ENCODE data around the gene TECPR1. TPM values are rescaled to one million over a fixed set of nuclear protein-coding genes. Genes with fewer than 3 reads are reported as not detected.

TECPR1 gene
- total RNA-seq, 1 donor = 24.5 TPM

DNA sequence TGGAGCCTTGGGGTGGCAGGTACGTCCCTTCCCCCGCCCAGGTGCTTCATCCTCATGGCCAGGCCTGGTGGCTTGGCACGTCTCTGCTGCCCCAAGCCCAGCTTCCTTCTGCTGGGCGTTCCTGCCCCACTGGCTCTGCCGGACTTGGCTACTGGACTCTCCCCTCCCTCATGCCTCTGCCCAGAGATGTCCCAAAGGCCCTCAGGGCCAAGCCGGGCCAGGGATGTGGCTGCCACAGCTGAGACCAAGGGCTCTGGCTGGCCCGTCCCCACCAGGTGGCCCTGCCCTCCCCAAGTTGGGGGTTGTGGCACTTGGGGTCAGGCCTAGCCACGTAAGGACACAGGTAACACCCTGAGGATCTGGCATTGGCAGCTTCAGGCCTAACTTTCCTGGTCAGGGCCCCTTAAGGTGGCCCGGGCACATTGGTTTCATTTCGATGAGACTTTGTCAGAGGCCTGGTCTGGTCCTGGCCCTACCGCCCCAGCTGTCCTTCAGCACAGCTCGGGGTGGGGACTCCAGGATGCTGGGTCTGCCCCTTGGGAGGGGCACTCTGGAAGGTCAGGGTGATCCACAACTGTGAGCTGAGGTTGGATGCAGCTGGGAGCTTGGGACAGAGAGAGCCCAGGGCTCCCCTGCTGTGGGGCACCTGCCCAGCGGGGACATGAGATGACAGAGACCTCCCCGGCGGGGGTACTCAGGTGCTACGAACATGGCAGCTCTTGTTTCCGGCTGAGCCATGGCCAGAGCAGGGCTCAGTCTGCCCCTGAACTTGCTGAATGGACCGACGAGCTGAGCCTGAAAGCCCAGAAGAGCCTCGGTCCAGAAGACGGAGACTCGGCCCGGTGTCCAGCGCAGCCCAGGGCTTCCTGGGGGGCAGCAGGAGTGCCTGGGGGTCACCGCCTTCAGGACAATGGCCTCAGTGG, 37.9 kb downstream of the TECPR1 start:
- no peak for DNase-seq (ENCODE audit: low read depth in 2 of 3, low spot score in 2 of 3)

DNA sequence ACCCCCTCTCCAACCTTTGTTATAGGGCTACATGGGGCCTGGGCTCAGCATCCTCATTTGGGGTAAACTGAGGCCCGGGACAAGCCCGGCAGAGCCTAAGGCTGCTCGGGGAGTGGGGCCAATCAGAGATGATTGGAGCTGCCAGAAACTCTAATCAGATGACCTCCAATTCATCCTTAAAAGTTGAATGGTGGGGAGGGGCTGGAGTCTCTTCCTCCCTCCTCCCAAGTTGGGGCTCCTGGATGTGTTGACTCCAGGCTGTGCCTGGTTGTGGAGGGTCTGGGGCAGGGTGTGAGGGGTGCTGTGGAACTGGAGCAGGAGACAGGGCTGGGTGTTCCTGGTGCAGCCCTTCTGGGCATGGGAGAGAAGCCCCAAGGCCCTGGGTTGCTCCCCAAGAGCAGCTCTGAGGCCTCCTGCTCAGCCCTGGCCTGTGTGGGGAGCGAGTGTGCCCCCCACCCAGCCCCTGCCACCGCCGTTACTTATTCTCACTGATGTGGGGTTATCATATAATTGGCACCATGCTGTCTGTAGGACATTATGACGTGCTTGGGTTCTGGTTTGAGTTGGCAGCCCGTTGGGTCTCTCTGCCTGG, 38.6 kb downstream of the TECPR1 start:
- DNase-seq (ENCODE audit: low read depth in 2 of 3, low spot score in 2 of 3) = no peak

DNA sequence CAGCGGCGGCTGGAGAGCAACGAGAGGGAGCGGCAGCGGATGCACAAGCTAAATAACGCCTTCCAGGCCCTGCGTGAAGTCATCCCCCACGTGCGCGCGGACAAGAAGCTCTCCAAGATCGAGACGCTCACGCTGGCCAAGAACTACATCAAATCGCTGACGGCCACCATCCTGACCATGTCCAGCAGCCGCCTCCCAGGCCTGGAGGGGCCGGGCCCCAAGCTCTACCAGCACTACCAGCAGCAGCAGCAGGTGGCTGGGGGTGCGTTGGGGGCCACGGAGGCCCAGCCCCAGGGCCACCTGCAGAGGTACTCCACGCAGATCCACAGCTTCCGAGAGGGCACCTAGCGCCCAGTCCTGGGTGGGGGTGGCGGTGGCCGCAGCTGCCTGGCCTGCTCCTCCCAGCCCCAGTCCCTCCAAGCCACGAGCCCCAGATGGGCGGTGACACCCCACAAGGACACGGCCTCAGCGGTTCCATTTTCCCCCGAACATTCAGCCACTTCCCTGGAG, 39.4 kb downstream of the TECPR1 start:
- DNase-seq (ENCODE audit: low read depth in 2 of 3, low spot score in 2 of 3) = no peak

DNA sequence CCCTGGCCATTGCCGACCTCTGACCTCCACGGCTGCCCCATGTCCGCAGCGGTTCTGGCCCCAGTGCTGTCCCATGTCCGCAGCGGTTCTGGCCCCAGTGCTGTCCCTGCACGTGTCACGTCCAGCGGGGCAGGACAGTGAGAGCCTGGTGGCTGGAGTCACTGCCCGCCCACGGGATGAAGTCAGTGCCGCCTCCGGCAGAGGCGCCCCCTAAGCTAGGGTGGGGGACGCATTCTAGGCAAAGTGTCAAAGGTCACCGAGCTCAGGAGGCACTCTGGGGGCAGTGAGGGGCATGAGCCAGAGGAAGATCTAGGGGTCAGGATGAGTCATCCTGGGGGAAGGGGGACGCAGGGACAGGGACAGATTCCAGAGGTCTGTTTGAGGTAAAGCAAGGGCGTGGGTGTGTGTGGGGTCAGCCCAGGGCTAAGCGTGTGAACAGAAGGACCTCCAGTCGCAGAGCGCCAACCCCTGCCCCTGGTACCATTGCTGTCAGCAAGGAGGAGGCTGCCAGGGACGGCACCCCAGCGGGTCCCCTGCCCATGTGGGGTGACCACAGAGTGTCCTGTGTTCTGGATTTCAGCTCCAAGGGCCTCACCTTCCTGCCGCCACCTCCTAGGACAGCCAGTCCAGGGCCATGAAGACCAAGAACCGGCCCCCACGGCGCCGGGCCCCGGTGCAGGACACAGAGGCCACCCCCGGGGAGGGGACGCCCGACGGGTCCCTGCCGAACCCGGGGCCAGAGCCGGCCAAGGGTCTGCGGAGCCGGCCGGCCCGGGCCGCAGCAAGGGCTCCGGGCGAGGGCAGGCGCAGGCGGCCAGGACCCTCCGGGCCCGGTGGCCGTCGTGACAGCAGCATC, 40.1 kb downstream of the TECPR1 start:
- no peak for DNase-seq (ENCODE audit: low read depth in 2 of 3, low spot score in 2 of 3)

DNA sequence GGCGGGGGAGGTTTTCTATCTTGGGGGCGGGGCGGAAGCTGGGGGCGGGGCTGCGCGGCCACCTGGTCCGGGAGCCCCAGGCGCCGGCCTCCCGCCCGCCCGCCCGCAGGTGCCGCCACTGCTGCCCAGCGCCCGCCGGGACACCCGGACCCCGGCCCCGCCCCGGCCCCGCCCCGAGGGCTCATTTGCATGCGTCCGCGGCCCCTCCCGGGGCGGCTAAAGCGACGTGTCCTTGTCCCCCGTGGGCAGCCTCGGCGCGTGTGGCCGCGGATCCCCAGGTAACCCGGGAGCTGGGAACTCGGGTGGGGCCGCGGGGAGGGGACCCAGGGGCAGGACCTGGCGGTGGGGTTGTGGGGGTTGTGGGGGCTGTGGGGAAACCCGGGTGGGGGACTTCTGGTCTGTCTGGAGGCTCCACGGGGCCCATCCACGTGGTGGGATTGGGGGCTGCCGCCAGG, 40.8 kb downstream of the TECPR1 start, which contains the start of gene BHLHA15:
Gene BHLHA15, plus strand, starts transcription at position 219 of the 455 bp plus-strand sequence. CDS start 871 bp downstream, outside the sequence.
- DNase-seq (ENCODE audit: low read depth in 2 of 3, low spot score in 2 of 3) = no peak

DNA sequence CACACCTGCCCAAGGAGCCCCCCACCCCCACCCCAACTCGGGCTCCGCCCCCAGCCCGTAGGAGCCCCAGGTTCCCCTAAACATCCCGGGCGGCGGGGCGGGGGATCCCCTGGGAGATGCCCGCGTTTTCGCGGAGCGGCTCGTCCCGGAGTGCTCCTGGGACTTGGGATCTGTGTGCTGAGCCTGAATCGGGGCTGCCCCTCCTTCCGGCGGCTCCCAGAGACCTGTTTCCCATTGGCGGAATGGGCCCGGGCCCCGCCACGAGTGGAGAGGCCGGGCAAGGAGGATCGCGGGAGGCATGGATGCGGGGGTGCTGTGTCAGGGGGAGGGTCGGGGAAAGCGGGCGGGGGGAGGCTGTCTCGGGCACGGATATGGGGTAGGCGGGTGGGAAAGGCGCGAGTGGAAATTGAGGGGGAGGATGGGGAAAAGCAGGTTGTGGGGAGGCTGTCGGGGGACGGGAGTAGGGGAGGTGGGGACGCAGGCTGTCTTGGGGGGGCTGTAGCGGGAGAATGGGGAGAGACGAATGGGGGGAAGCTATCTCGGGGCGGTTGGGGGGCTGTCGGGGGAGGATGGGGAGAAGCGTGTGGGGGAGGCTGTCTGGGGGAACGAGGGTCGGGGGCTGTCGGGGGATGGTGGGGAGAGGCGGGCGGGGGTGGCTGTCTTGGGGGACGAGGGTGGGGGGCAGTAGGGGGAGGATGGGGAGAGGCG, 41.4 kb downstream of the TECPR1 start:
- DNase-seq (ENCODE audit: low read depth in 2 of 3, low spot score in 2 of 3) = no peak

DNA sequence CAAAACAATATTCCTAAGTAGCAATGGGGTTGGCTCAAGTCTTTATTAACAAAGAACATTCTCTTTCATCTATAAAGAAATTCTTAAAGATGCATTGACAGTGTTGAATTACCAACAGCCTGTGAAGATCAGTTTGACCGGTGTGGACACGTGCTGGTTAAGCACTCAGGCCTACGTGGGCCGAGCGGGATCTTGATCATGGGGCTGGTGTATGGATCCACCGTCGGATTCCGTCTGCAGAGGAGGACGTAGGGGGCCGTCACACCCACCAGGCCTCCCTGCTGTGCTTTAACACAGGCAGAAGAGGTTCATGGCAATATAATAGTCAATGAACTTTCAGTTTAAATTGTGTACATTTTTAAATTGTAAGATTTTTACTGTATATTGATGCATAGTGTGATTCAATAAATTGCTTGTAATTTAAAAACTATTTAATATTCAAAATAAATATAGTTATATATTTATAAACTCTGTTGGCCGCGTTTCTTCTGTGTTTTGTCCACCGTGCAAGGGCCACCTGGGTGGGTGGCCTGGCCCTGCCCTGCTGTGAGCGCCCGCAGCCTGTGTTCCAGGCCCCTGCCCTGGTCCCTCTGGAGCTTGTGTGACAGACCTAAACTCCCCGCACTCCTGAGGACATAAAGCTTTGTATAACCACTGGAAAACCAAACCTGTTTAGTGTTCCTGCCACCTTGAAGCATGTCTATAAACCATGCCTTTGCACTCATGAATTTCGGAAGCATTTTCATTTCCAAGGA, 42.7 kb downstream of the TECPR1 start:
- no peak for DNase-seq (ENCODE audit: low read depth in 2 of 3, low spot score in 2 of 3)

DNA sequence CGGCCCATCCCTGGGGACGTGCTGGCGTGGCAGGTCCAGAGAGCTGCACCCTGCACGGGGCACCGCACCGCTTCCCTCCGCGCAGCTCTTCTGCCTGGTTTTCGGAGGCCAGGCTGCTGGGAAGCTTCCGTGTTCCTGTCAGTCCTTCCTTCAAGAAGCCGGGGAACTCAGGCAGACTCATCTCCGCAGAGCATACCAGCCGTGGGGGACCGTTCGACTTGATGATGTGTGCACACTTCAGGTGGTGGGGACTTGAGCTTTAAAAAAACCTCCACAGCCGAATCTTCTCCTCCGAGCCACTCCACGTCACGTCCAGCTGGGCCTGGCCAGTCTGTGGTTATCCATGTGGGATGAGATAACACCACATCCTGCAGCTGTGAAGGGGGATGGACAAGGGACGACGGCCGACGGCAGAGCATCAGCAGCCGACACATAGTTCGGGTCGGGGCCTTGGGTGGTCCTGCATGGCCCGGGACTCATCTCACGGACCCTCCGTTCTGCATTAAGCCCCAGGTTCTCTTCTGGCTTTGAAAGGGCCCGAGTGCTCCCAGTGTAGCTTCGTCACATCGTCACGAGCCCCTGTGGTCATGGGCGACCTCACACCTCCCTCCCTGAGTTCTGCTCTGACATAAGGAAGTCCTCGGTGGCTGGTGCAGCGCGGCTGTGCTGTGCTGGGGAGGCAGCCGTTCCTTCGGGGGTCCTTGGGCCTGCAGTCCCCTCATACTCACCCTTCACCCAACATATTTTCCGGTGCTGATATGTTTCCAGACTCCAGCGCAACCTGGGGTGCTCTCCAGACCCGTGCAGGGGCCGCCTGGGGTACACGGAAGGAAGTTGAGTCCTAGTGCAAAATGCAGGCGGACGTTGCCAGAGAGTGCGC, 45.3 kb downstream of the TECPR1 start:
- DNase-seq (ENCODE audit: low read depth in 2 of 3, low spot score in 2 of 3) = no peak

DNA sequence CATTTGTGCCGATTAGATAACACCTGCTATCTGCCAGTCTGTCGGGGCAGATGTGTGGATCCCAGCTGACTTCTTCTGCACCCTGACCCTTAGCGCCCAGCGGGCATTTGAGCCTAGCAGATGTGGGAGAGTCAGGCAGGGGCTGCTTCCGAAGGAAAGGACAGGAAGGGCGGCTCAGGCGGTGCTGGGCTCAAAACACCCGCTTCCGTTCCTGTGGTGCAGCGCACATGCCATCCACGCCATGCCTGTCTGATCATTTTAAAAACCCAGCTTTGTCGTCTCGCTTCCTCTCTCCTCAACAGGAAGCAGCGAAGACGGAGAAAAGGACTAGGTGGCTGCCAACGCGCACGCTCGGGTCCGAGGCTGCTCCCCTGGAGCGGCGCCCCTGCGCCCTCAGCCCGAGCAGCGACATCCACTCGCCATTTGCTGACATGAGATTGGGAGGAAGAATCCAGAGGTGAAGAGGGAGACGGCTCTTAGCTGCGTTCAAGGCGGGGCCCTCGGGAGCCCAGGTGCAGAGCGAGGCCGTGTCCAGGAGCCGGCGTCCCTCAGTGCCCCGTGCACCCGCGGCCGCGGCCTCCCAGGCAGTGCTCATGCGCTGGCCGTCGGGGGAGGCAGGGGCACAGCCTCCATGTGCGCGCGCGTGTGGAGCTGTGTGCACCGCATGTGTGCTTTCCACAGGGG, 46.7 kb downstream of the TECPR1 start:
- no peak for DNase-seq (ENCODE audit: low read depth in 2 of 3, low spot score in 2 of 3)

DNA sequence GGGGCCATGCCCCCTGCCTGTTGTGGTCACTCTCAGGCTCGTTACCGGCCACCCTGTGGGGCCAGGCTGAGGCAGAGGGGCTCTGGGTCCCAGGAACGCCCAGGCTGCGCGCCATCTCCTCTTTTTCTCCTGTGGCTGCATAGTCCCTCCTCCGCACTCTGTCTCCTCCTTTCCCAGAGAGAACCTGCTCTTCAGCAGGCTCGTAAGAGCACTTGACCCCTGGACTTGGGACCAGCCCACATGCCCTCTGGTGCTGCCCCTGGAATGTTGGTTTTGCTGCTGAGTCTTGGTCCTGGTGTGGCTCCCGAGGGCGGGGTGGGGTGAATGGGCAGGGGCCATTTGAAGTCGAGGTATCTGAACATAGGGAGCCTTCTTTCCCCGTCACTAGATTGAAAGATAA, 47.4 kb downstream of the TECPR1 start:
- DNase-seq (ENCODE audit: low read depth in 2 of 3, low spot score in 2 of 3) = no peak

DNA sequence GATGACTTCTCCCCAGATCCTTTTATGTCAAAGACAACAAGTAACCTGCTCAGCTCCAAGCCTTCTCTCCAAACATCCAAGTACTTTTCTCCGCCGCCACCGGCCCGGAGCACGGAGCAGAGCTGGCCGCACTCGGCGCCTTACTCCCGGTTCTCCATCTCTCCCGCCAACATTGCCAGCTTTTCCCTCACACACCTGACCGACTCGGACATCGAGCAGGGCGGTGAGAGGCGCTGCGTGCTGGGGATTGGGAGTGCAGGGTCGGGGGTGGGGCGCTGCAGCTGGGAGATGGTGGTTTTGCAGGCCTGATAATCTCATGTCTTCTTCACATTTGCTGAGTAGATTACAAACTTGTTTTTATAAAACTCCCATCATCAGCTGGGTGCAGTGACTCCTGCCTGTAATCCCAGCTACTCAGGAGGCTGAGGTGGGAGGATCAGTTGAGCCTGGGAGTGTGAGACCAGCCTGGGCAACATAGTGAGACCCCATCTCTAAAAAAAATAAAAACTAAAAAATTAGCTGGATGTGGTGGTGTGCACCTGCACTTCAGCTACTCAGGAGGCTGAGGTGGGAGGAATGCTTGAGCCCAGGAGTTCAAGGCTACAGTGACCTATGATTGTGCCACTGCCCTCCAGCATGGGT, 47.9 kb downstream of the TECPR1 start:
- DNase-seq (ENCODE audit: low read depth in 2 of 3, low spot score in 2 of 3) = no peak

DNA sequence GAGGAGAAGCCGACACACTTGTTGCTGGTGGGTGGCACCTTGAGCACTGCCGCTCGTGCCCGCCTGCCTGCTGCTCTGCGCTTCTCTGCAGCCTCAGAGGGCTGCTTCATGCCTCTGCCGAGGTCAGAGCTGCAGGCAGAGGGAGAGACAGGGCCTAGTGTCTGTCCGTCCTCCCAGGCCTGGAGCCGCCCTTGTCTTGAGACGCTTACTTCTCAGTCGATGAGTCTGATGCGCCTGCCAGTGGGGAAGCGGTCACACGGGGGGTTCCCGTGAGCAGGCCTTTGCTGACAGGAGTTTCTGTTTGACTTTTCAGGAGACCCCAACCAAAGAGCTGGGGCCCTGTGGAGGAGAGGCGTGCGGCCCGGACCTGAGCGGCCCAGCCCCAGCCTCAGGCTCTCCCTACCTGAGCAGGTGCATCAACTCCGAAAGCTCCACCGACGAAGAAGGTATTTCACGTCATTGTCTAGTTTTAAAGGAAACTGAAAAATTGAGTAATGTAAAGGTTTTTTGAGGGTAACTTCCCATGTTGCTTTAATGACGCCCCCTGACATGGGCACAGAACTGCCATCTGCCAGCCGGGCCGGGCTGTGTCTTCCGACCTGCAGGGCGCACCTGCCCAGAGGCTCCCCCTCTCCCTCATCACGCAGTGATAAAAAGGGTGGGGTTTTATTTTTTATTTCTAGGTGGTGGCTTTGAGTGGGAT, 48.6 kb downstream of the TECPR1 start:
- no peak for DNase-seq (ENCODE audit: low read depth in 2 of 3, low spot score in 2 of 3)

DNA sequence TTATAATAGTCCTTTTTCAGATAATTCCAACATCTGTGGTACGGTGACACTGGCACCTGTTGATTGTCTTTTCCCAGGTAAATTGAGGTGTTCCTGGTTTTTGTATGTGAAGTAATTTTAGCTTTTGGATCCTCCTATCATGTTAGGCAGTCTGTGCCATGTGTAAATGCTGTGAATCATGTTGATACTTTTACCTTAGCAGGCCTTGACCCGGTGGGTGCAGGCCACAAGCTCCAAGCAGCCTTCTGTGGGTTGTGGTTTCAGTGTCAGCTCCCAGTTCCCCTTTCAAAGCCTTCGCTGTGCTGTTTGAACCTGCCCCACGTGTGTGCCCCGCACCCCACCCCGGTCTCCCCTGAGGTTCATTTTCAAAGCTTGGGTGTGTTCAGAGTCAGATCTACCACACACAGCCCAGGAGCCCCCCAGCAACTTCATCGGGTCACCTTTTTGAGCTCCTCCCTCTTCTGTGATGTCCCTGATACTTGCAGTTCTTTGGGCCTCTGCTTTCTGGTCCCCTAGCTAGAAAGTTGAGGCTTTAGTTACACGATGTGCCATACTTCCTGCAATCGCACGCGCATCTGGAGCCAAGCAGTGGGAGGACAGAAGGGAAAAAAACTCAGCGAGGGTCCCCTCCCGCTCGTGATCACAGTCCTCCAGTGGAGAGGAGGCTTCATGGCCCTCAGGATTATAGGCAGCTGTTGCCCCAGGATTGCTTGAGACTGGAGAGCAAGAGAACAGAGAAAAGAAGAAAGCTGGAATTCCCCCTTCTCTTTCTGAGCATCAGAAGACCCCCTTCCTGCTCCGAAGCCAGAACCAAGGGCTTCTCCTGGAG, 49.5 kb downstream of the TECPR1 start:
- peak; percentile 14 to 90 (median 83) for DNase-seq (ENCODE audit: low read depth in 2 of 3, low spot score in 2 of 3)

DNA sequence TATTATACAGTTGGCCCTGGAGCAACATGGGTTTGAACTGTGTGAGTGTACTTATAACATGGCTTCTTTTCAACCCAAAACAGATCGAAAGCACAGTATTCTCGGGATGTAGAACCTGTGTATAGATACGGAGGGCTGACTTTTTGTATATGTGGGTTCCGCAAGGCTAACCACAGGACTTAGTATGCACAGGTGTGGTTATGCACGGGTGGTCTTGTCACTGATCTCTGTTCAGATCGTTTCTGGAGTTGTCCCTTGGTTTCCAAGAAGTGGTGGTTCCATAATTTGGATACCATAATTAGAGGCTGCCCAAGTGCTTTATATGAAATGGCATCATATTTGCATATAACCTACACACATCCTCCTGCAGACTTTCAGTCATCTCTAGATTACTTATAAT, 51.7 kb downstream of the TECPR1 start:
- DNase-seq (ENCODE audit: low read depth in 2 of 3, low spot score in 2 of 3) = no peak

DNA sequence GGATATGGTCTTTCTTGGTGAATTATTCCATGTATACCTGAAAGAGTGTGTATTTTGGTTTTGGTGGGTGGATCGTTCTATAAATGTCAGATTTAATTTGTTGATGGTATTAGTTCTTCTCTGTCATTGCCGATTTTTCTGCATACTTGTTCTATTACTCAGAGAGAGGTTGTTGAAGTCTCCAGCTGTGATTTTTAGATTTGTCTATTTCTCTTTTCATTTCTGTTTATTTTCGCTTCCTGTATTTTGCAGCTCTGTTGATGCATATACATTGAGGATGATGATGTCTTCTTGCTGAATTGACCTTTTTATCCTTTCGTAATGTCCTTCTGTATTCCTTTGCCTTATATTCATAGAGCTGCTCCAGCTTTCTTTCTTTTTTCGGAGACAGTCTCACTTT, 52.9 kb downstream of the TECPR1 start:
- no peak for DNase-seq (ENCODE audit: low read depth in 2 of 3, low spot score in 2 of 3)
